Dedifferentiated amniotic fluid mesenchymal stem cell (primary cell): ENCODE data around the gene OPRL1.
"Not testable (repeated sequence)": the region's sequence is repeated elsewhere in the genome, so short reads cannot be mapped to it uniquely, and the experiment has no call there.

Experiments used
- DNase-seq: peaks from one replicate; pipeline ENCODE4 v3.0.0-alpha.2; 2016; ENCODE audit errors: extremely low spot score

The OPRL1 gene

DNA sequence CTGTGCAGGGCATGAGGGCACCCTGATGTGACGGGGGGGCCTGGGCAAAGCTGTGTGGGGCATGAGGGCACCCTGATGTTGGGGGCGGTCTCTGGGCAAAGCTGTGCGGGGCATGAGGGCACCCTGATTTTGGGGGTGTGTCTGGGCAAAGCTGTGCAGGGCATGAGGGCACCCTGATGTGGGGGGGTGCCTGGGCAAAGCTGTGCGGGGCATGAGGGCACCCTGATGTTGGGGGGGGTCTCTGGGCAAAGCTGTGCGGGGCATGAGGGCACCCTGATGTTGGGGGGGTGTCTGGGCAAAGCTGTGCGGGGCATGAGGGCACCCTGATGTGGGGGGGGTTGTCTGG is 37.5 kb downstream of the OPRL1 start:
- DNase-seq, result not testable (repeated sequence)

DNA sequence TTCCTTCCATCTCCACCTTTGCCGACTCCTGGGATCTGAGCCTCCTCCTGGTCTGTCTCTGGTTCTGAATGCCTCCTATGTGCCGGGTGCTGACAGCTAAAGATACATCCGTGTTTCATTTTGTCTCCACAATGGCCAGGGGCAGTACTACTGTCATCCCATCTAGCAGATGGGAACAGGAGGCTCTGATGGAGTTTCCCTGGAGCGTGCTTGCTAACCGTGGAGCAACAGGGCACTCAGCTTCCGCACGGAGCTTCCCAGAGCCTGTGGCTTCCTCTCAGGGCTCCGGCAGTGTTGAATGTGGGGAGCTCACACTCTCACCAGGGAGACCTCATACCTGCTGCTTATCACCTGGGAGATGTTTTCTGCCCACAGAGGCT is 39.4 kb downstream of the OPRL1 start:
- DNase-seq, result no peak

DNA sequence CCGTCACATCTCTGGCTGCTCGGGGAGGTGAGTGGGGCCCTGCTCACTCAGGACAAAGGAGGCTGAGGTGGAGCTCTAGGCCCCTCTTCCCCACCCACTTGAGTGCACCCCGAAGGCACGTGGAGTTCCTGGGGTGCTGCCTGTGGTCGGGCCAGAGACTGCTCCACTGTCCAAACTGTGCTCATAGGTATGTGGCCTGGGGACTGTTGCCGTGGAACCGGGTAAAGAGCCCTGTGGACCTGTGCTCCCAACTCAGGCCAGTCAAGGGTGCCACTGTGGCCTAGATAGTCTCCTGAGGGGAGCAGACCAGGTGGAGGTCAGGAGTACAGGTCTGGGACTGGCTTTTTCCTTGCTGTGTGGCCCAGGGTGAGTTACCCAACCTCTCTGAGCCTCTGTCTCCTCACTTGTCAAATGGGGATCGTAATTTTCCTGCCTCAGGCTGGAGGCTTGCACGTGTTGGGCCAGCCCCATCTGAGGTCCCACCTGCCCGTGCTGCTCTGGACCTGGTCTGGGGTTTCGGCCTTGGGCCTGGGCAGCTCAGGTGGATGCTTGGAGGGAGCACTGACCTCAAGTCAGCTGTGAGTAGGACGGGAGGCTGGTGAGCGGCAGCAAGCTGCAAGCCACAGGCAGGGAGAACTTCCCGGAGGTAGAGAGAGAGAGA is 39.9 kb downstream of the OPRL1 start:
- no peak for DNase-seq

DNA sequence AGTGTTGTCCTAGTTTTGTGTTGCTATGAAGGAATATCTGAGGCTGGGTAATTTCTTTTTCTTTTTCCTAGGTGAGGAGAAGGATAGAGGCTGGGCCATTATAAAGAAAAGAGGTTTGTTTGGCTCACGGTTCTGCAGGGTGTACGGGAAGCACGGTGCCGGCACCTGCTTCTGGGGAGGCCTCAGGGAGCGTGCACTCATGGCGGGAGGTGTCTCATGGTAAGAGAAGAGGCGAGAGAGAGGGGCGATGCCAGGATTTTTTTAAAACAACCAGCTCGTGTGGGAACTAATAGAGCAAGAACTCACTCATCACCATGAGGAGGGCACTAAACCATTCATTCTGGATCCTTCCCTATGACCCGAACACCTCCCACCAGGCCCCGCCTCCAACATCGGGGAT is 41.7 kb downstream of the OPRL1 start:
- no peak for DNase-seq

DNA sequence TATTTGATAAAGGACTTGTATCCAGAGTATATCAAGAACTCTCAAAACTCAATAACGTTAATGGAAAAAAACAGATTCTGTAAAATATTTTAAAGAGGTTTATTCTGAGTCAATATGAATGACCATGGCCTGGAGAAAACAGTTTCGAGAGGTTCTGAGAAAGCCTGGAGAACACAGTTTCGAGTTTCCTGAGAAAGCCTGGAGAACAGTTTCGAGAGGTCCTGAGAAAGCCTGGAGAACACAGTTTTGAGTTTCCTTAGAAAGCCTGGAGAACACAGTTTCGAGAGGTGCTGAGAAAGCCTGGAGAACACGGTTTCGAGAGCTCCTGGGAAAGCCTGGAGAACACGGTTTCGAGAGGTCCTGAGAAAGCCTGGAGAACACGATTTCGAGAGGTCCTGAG is 43.0 kb downstream of the OPRL1 start:
- DNase-seq, result not testable (repeated sequence)

DNA sequence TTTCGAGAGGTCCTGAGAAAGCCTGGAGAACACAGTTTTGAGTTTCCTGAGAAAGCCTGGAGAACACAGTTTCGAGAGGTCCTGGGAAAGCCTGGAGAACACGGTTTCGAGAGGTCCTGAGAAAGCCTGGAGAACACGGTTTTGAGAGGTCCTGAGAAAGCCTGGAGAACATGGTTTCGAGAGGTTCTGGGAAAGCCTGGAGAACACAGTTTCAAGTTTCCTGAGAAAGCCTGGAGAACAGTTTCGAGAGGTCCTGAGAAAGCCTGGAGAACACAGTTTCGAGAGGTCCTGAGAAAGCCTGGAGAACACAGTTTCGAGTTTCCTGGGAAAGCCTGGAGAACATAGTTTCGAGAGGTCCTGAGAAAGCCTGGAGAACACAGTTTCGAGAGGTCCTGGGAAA is 43.6 kb downstream of the OPRL1 start:
- DNase-seq, result not testable (repeated sequence)

DNA sequence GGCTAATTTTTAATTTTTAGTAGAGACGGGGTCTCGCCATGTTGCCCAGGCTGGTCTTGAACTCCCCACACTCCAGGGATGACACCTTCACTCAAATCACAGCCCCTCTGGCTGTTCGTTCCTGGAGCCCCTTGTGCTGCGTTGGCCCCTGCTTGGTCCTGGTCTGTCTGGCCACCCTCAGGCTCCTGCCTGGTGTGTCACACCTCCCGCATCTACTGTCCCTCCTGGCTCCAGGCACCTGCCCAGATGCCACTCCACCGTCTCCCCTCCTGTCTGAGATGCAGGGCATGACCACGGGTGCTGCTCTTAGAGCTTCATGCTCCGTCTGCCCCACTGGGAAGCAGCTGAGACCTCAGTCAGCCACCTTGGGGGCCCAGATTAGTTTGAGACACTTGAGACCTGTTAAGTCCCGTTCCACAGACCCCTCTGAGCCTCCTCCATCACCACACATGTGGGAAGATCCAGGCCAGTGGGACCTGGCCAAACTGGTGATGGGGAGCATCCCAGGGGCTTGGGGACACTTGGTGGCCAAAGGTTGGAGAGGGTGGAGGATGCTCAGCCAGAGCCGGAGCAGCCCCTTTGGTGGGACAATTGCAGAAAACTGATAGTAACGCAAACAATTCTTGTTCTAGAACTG is 49.4 kb downstream of the OPRL1 start:
- no peak for DNase-seq

DNA sequence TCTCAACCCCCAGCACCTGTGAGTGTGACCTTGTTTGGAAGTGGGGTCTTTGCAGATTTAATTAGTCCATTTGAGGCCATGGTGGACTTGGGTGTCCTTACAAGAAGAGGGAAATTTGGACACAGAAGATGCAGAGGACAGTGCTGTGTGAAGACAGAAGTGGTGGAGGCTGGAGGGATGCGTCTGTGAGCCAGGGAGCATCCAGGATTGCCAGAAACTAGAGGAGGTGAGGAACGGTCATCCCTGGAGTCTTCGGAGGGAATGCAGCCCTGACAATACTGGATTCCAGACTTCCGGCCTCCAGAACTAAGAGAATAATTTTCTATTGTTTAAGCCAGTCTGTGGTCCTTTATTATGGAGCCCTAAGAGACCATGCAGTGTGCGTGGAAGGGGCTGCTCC is 50.4 kb downstream of the OPRL1 start:
- DNase-seq, result no peak

DNA sequence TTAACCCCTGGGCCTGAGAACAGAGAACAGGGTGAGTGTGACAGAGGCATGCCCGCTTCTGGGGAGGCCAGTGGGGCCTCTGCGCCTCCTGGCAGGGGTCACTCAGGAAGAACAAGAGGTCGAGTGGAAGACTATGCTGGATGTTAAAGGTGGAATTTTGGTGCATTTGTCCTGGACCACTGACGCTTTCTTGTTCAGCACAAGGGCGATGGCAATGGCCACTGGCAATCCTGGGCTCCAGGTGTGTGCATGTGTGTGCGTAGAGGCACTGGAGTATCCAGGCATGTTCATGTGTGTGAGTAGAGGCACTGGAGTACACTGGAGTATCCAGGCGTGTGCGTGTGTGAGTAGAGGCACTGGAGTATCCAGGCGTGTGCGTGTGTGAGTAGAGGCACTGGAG is 51.0 kb downstream of the OPRL1 start:
- DNase-seq, result no peak

DNA sequence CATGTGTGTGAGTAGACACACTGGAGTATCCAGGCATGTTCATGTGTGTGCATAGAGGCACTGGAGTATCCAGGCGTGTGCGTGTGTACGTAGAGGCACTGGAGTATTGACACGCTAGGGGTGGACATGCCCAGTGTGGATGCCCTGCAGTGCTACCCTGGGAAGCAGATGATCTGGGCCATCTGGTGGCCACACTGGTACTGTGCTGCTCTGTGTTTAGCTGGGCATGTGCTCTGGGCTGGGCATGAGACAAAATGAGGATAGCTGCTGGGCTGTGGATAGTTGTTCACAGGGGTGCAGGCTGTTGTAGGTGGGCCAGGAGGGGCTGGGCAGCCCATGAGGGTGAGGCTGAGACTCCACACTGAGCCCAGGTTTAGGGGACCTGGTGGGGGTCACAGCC is 51.5 kb downstream of the OPRL1 start:
- no peak for DNase-seq

DNA sequence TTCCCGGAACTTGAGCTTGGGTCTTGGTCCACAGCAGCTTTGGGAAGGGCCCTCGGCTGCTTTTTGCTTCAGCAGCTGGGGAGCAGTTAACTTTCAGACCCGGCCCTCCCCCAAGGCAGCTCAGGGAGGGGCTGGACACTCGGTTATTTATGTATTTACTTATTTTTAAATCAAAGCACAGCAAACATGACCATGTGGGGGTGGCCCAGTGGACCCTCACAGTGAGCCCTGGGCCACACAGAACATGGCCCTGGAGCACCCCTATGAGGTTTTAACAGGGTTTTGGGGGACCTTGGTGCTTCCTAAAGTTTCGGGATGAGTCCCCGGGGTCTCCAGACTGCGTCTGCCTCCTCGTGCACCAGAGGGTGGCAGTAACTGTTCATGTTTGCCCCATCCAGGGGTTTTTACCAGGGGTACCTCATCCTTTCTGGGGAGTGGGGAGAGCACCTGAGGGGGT is 54.1 kb downstream of the OPRL1 start:
- no peak for DNase-seq

DNA sequence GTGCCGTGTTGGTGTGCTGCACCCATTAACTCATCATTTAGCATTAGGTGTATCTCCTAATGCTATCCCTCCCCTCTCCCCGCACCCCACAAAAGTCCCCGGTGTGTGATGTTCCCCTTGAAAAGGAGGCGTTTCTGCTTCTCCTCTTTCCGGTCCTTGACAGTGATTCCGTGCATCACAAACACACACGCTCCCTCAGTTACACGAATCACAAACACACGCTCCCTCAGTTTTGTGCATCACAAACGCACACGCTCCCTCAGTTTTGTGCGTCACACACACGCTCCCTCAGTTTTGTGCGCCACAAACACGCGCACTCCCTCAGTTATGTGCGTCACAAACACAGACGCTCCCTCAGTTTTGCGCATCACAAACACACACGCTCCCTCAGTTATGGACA is 54.9 kb downstream of the OPRL1 start:
- DNase-seq, result not testable (repeated sequence)

DNA sequence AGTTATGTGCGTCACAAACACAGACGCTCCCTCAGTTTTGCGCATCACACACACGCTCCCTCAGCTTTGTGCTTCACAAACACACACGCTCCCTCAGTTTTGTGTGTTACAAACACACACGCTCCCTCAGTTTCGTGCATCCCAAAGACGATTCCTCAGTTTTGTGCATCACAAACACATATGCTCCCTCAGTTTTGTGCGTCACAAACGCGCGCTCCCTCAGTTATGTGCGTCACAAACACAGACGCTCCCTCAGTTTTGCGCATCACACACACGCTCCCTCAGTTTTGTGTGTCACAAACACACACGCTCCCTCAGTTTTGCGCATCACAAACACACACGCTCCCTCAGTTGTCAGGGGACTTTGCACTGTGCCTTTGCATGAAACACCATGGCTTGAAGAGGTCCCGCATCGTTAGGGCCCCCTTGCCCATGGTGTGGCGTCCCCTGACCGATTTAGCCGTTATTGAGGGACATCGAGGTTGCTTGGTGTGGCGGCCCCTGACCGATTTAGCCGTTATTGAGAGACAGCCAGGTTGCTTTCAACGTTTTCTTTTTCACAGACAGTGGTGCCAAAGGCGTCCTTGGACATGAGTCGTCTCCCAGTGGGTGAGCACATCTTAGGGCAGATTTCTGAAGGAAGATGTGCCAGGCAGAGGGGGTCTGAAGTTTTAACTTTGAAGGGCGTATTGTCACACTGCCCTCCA is 56.3 kb downstream of the OPRL1 start:
- DNase-seq, result no peak

DNA sequence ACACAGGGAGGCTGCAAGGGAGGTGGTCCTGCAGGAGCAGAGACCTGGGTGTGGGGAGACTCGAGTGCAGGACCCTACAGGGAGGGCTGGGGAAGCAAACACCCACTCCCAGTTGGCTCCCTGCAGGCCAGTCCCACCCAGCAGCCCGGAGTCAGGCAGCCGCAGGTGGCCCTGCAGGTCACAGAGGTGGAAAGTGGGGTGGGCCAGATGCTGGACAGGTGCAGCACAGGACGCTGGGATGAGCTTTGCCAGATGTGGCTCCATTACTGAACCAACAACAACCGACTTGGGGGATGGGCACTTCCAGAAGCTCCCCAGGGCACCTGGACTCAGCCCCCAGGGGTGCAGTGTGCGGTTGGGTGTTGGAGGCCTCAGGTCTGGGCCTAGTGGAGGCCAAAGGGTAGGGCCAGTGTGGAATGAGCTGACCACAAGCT is 57.7 kb downstream of the OPRL1 start:
- DNase-seq, result no peak

DNA sequence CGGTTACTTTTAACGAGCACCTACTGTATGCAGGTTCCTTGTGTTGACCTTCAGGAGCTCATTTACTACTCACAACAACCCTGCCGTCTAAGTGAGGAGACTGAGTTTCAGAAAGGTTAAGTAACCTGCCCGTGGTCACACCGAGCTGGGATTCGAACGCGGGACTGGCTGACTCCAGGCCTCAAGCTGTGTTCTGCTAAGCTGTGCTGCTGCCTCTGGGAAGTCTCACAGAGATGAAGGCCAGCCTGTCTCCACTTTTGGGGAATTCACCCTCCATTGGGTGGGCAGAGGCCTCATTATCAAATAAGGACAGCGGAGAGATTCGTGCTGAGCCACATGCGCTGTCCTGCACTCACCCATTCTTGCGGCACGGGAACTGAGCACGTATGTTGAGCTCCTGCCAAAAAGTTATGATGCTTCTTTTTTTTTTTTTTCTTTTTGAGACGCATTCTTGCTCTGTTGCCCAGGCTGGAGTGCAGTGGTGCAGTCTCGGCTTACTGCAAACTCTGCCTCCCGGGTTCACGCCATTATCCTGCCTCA is 58.5 kb downstream of the OPRL1 start:
- DNase-seq, result no peak

DNA sequence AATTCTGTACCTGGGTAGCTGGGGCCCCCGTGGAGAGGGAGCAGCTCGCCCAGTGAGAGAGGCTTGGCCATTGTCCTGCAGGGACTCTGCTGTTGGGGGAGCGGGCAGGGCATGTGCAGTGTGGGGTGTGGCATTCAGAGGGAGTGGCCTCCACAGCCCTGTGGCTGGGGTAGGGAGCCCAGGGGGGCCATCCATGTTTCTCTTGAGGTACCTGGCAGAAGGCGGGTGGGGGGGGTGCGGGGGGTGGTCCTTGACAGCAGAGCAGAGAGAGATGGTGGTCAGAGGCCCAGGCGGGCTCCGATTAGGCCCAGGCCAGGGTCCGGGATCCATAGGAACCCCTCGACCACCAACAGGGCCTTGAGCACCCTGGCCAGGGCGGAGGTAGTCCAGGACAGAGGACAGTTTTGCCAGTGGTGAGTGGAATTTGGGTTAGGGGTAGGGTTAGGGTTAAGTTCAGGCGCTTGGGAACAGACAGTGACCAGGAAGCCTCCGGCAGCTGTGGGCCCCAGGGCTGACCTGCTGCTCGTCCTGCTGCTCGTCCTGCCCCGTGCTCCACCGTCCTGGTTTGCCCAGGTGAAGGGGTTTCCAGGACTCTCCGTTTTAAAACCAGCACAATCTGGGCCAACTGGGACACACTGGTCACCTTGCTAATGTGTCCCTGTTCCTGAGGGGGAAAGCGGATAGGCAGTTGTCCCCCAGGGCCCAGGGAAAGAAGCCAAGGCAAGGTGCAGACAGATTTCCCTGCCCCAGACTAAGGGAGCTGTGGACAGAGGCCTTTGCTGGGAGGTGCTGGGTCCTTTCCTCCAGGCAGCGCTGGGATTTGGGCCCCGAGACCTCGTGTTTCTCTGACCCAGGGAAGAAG is 59.5 kb downstream of the OPRL1 start:
- no peak for DNase-seq

DNA sequence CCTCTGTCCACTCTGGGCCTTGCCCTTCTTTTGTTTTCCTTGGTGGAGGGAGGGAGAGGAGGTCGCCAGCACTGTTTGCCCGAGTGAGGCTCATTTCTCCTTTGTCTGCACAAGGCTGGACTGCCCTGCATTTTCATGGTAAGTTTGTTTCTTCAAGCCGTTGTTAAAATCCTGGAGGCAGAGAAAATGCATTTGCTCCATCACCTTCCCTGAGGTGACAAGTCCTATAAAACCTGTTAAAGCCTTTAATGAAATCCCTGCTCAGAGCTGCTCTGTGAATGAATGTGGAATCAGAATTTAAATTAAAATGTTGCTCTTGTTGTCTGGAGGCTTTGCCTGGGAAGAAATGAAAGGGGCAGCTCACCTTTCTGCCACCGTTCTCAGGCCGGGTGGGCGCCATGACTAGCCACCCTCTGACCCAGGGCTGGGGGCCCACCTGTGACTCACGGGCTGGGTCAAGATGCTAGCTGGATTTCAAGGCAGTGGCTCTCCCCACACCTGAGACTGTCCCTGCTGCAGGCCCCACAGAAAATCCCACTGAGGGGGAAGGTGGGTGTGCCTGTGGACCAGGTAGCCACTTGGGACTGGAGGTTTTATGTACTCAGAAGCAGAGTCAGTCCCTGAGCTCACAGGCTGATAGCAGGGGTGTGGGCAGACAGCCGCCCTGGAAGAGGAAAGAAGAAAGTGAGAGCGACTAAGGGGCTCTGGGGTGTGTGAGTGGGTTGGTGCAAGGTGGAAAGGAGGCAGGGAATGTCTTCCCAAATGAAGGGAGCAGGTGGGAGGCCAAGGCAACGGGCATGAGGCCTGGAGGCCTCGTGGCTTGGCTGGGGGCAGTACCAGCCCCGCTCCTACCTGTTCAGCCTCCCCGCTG is 60.4 kb downstream of the OPRL1 start:
- DNase-seq, result no peak

DNA sequence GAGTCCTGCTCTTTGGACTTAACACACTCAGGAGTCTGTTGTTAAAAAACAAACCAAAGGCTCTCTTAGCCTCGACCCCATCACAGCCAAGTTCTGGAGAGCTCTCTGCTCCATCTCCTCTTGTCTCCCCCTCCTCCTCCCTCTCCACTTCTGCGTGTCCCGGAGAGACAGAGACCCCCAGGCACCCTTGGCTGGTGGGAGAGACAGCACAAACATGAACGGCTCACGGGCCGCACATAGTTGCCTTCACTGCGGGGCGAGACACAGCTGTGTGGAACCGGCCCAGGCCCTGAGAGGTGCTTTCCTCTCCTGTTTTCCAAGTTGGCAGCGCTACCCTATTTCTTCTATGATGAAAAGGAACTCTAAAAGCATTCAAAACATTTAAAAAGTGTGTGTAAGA is 61.1 kb downstream of the OPRL1 start:
- DNase-seq, result no peak

DNA sequence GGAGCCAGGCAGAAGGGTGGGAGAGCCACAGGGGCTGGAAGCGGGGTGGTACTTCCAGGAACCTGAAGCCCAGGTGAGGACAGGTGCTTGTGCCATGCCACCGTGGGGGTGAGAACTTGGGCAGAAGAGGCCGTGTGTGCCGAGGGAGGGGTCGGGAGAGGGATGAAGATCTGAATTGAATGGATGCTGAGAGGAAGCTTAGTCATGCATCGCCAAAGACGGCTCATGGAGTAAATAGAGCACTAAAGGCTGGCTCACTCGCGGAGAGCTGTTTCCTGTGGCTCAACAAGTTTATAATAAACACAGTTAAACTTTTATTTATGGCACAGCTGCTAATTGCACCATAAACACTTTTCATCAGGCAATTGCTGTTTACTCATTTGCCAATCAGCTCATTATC is 62.7 kb downstream of the OPRL1 start:
- no peak for DNase-seq

DNA sequence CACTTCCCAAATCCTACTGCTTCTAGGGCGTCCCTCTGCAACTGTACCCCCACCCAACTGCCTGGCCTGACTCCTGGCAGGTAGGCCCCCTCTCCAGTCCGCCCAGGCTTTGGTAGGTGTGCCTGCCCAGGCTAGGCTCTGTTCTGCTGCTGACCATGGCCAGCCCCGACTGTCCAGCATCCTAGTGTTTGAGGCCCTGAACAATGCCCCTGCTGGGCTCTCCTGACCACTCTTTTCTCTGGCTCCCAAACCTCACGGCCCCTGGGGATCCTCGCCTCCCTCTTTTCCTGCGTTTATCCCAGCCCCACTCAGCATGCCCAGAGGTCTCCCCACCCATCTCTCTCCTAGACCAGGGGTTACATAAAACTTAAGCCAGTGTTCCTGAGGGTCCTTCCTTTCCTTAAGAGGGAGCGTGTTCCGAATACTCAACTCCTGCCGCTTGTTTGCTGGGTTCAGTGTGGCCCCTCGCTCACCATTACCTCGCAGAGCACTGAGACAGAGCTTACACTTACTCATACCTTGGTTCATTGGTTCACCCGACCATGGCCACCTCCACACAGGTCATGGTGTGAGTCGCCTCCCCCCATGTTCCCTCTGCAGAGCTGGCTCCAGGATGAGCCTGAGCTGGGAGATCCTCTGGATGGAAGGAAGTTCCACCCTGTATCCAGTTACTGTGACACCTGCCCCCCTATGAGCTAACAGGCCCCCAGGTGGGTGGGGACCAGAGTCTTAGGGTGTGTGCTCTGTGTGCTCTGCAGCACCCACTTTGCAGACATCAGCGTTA is 63.3 kb downstream of the OPRL1 start:
- no peak for DNase-seq
